ENCODE data around the gene LRRC57.
A peak's percentile ranks its signal among the peaks of the same experiment; 100 is the strongest.
"Not testable (repeated sequence)": the region's sequence is repeated elsewhere in the genome, so short reads cannot be mapped to it uniquely, and the experiment has no call there.

Gene LRRC57

DNA sequence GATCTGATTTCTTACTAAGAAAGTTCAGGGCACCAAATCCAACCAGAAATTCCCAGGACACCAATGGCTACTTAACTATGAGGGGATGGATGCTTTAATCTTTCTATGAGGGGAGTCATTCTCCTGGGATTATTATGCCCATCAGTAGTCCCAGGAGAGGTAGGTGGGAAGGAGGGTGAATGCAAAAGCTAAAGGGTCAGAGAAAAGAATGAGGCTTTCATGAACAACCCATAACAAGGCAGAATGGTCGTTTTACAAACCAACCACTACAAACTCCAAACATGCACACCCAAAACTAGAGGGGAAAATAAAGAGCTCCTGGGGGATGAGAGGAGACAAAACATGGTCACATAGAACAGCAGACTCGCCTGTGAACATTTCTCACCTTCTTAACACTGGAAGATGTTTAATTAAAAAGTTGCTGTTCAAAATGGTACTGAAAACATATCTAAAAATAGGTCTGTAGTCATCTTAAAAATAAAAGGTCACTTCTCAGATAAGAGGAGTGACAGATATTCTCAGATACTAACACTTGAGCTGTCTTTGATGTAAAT, 30.5 kb upstream of the LRRC57 start:
- Histone ChIP-seq H3K4me1 (ENCODE audit: control insufficient read depth, insufficient read depth, low read length) (peaks cover 11% of the 10 kb centered on the region), H3K9me3 (ENCODE audit: control insufficient read depth, insufficient read depth, low read length) (no peaks in the 10 kb centered on the region), H3K36me3 (ENCODE audit: control insufficient read depth, insufficient read depth, low read length) (no peaks in the 10 kb centered on the region), H3K4me3 (ENCODE audit: low read depth, low read length) (no peak overlapping the region), H3K9ac (ENCODE audit: low read depth, low read length) (no peak overlapping the region), H3K27me3 (ENCODE audit: control insufficient read depth, insufficient read depth, low read length) (peaks cover 57% of the 10 kb centered on the region)

DNA sequence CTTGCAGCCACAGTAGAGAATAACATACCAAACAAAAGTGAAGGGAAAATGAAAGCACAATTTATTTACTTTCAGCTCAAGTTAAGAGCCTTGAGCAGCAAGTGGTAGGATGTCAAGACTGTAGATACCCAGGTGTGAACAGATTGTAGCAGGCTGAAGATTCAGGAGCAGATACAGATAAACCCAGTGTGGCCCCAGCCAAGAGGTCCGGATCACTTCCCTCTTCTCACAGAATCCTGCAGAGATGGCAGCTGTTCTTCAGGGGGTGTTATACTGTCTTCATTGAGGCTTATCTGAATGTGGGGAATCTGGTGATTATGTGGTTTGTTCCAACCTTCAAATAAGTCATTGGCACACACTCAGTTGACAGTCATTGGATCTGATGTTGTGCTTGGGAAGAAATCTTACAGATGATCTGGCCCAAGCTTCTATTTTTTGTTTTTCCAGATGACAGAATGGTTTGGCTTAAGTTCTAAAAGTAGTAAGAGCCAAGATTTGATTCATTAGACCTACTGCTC, 29.0 kb upstream of the LRRC57 start:
- H3K4me1 ChIP-seq (ENCODE audit: control insufficient read depth, insufficient read depth, low read length) = peaks cover 5% of the 10 kb centered on the region
- H3K4me3 ChIP-seq (ENCODE audit: low read depth, low read length) = no peak overlapping the region
- H3K9ac ChIP-seq (ENCODE audit: low read depth, low read length) = no peak overlapping the region
- H3K9me3 ChIP-seq (ENCODE audit: control insufficient read depth, insufficient read depth, low read length) = no peaks in the 10 kb centered on the region
- no peaks in the 10 kb centered on the region for H3K36me3 ChIP-seq (ENCODE audit: control insufficient read depth, insufficient read depth, low read length)
- peaks cover 60% of the 10 kb centered on the region for H3K27me3 ChIP-seq (ENCODE audit: control insufficient read depth, insufficient read depth, low read length)

DNA sequence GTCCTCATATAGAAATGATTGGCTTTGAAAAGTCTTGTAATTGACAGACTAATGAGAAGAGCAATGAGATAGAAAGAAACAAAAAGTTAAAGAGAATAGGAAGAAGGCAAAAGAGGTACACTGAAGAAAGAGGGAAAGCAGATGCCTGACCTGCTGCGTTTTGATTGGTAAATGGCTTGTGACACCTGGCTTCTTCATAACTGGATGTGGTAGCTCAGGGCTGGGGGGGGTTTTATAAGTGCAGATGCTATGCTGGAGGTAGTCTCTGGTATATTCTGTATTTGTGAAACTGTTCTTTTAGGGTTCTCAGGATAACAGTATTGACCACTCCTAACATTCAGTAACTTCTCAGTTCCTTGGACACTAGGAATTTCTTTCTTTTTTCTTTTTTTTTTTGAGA, 28.2 kb upstream of the LRRC57 start:
- Histone ChIP-seq H3K4me1 (ENCODE audit: control insufficient read depth, insufficient read depth, low read length) (peaks cover 5% of the 10 kb centered on the region), H3K9ac (ENCODE audit: low read depth, low read length) (no peak overlapping the region), H3K9me3 (ENCODE audit: control insufficient read depth, insufficient read depth, low read length) (no peaks in the 10 kb centered on the region), H3K36me3 (ENCODE audit: control insufficient read depth, insufficient read depth, low read length) (no peaks in the 10 kb centered on the region), H3K4me3 (ENCODE audit: low read depth, low read length) (peak overlapping the region; percentile 74), H3K27me3 (ENCODE audit: control insufficient read depth, insufficient read depth, low read length) (peaks cover 53% of the 10 kb centered on the region)

DNA sequence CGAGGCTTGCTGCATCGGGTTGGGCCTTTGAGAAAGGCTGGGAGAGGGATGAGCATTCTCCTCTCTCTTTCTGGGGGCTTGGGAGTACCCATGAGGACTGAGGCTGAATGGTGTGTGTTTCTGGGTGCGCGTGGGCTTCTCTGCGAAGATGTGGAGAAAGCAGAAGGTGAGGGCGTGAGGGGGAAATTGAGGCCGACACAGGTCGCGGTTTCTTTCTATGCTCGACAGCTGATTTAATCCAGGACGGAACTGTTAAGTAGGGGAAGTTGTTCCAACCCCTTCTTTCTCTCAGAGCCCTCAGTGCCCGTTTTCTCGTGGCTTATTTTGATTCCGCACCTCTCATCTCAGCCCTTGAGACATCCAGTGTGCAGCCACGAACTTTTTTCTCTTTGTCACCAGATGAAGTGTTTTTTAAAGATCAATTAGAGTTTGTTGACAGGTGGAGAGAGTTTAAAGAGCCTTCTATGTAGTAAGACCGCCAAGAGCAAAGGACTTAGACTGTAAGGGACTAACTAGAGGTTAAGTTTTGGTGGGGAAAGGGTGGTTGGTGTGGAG, 27.5 kb upstream of the LRRC57 start:
- Histone ChIP-seq H3K36me3 (ENCODE audit: control insufficient read depth, insufficient read depth, low read length) (no peaks in the 10 kb centered on the region), H3K27me3 (ENCODE audit: control insufficient read depth, insufficient read depth, low read length) (peaks cover 51% of the 10 kb centered on the region), H3K9me3 (ENCODE audit: control insufficient read depth, insufficient read depth, low read length) (no peaks in the 10 kb centered on the region), H3K4me1 (ENCODE audit: control insufficient read depth, insufficient read depth, low read length) (peaks cover 5% of the 10 kb centered on the region), H3K4me3 (ENCODE audit: low read depth, low read length) (peak overlapping the region; percentile 74), H3K9ac (ENCODE audit: low read depth, low read length) (peak overlapping the region; percentile 76)

DNA sequence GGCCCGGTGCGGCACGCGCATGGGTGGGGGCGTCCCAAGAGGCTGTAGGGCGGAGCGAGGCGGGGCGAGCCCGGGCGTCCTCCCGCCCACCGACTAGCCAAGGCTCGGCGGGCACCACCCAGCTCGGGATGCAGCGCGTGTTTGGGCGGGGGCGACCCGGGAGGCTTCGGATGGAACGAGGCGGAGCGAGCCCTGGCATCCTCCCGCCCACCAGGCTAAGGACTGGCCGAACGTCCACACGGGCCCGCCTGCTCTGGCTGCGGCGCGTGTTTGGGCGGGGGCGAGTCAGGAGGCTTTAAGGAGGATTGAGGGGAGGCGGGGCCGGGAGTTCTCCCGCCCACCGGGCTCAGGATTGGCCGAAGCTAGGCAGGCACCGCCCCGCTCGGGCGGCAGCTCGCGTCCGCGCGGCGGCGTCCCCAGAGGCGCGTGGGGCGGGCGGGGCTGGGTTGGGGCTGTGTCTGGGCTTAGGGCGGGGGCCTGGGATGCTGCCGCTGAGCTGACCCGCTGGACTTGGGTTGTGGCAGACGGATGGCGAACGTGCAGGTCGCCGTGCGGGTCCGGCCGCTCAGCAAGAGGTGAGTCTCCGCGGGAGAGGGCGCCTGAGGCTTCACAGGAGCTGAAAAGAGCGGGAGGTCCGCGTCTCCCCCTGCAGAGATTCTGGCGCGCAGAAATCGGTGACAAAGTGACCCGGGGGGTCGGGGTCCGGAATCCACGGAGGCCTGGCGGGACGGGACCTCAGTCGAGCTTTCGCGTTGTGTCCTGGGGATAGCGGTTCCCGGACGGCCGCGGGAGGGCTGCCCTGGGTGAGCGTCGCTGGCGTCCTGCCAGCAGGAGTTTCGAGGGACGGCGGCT, 26.8 kb upstream of the LRRC57 start, which contains the start of gene STARD9:
TSS of gene STARD9 (plus strand) at position 419 of the 852 bp plus-strand sequence. CDS start at position 529, 110 bp downstream.
- peaks cover 44% of the 10 kb centered on the region for H3K27me3 ChIP-seq (ENCODE audit: control insufficient read depth, insufficient read depth, low read length)
- peaks cover 5% of the 10 kb centered on the region for H3K4me1 ChIP-seq (ENCODE audit: control insufficient read depth, insufficient read depth, low read length)
- peak within 1 kb of the TSS; percentile 74 for H3K4me3 ChIP-seq (ENCODE audit: low read depth, low read length)
- H3K9ac ChIP-seq (ENCODE audit: low read depth, low read length) = peak within 1 kb of the TSS; percentile 76
- H3K9me3 ChIP-seq (ENCODE audit: control insufficient read depth, insufficient read depth, low read length) = no peaks in the 10 kb centered on the region
- H3K36me3 ChIP-seq (ENCODE audit: control insufficient read depth, insufficient read depth, low read length) = no peaks in the 10 kb centered on the region

DNA sequence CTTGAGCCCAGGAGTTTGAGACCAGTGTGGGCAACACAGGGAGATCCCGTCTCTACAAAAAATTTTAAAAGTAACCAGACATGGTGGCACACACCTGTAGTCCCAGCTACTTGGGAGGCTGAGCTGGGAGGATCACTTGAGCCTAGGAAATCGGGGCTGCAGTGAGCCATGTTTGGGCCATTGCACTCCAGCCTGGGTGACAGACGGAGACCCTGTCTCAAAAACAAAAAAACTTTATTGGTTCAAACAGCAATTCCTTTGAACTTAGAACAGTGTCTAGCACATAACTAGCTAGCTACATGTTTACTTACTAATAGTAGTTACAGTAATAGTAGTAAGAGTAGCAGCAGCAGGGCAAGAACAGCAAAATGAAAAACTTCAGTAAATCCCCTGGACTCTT, 10.1 kb upstream of the LRRC57 start:
- Histone ChIP-seq H3K4me1 (ENCODE audit: control insufficient read depth, insufficient read depth, low read length) (no peaks in the 10 kb centered on the region), H3K4me3 (ENCODE audit: low read depth, low read length) (no peak overlapping the region), H3K9ac (ENCODE audit: low read depth, low read length) (no peak overlapping the region), H3K27me3 (ENCODE audit: control insufficient read depth, insufficient read depth, low read length) (no peaks in the 10 kb centered on the region), H3K36me3 (ENCODE audit: control insufficient read depth, insufficient read depth, low read length) (peaks cover 8% of the 10 kb centered on the region), H3K9me3 (ENCODE audit: control insufficient read depth, insufficient read depth, low read length) (no peaks in the 10 kb centered on the region)

DNA sequence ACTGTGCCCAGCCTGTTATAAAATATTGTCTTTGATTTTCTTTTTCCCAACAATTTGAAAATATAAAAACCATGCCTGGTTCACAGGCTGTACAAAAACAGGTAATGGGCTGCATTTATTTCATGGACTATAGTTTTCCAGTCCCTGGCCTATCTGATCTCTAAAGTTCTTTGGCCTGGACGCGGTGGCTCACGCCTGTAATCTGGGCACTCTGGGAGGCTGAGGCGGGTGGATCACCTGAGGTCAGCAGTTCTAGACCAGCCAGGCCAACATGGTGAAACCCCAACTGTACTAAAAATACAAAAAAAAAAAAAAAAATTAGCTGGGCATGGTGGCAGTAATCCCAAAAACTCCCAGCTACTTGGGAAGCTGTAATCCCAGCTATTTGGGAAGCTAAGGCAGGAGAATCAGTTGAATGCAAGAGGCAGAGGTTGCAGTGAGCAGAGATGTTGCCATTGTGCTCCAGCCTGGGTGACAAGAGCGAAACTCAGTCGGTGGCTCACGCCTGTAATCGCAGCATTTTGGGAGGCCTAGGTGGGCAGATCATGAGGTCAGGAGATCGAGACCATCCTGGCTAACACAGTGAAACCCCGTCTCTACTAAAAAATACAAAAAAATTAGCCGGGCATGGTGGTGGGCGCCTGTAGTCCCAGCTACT, 8.1 kb upstream of the LRRC57 start:
- H3K36me3 ChIP-seq (ENCODE audit: control insufficient read depth, insufficient read depth, low read length); H3K4me3 ChIP-seq (ENCODE audit: low read depth, low read length); H3K27me3 ChIP-seq (ENCODE audit: control insufficient read depth, insufficient read depth, low read length); H3K4me1 ChIP-seq (ENCODE audit: control insufficient read depth, insufficient read depth, low read length); H3K9ac ChIP-seq (ENCODE audit: low read depth, low read length); H3K9me3 ChIP-seq (ENCODE audit: control insufficient read depth, insufficient read depth, low read length): not testable (repeated sequence)

DNA sequence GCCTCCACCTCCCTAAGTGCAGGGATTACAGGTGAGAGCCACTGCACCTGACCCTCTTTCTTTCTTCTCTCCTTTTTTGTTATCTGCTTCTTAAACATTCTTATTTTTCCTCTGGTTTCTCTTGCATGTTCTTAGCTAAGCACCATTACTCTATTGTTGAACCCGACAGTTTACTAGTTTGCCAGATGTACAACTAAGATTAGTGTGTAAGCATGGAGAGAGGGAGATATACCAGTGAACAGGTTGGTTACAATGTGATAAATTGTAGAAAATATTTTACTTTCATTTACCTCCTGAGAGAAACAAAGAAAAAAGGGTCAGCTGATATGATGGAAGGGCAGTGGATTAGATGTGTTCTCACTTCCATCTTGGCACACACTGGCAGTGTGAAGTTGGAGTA, 5.0 kb upstream of the LRRC57 start:
- Histone ChIP-seq H3K27me3 (ENCODE audit: control insufficient read depth, insufficient read depth, low read length) (no peaks in the 10 kb centered on the region), H3K4me1 (ENCODE audit: control insufficient read depth, insufficient read depth, low read length) (no peaks in the 10 kb centered on the region), H3K9ac (ENCODE audit: low read depth, low read length) (no peak overlapping the region), H3K36me3 (ENCODE audit: control insufficient read depth, insufficient read depth, low read length) (peaks cover under 1% of the 10 kb centered on the region), H3K9me3 (ENCODE audit: control insufficient read depth, insufficient read depth, low read length) (no peaks in the 10 kb centered on the region), H3K4me3 (ENCODE audit: low read depth, low read length) (no peak overlapping the region)

DNA sequence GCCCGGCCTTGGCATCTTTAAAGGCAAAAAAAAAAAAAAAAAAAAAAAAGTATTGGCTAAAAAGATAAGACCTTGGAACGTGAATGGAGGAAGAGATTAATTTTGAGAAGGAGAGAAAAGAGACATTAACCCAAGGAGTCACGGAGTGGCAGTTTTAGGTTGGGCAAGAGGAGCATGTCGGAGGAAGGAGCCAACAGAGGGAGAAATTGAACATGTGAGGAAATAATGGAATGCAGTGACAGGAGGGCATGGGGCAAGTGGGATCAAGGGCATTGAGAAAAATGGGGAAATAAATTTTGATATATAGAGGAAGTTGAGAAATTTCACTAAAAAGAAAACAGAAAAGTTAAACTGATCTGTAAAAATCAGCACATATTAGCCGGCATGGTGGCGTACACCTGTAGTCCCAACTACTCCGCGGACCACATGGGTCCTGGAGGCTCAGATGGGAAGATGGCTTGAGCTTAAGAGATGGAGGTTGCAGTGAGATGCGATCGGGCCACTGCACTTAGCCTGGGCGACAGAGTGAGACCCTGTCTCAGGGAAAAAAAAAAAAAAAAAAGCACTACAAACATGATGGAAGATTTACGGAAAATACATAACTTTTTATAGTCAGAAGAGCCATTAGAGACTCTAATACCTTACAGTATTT, 1.3 kb upstream of the LRRC57 start:
- no peaks in the 10 kb centered on the region for H3K9me3 ChIP-seq (ENCODE audit: control insufficient read depth, insufficient read depth, low read length)
- no peak overlapping the region for H3K9ac ChIP-seq (ENCODE audit: low read depth, low read length)
- no peaks in the 10 kb centered on the region for H3K27me3 ChIP-seq (ENCODE audit: control insufficient read depth, insufficient read depth, low read length)
- H3K36me3 ChIP-seq (ENCODE audit: control insufficient read depth, insufficient read depth, low read length) = no peaks in the 10 kb centered on the region
- no peaks in the 10 kb centered on the region for H3K4me1 ChIP-seq (ENCODE audit: control insufficient read depth, insufficient read depth, low read length)
- peak overlapping the region; percentile 100 for H3K4me3 ChIP-seq (ENCODE audit: low read depth, low read length)

DNA sequence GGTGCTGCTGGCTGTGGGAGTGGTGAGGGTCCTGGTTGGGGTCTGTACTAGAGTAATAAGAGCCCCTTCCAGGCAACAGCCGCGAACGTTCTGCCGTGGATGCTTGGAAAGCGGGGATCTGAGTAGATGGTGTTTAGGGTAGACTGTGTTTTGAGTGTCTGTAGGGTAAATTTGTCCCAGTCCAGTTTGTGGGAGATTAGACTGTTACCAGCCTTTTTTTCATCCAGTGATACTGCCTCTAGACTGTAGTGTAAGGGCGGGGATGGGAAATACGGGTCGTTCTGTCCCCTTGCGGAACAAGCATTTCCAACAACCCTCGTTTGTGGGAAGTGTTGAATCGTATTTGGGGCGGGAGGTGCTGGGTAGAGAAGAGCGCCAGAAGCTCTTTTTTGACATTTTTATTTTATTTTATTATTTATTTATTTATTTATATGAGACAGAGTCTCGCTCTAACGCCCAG, 469 bp upstream of the LRRC57 start:
- peak overlapping the region; percentile 100 for H3K4me3 ChIP-seq (ENCODE audit: low read depth, low read length)
- no peaks in the 10 kb centered on the region for H3K27me3 ChIP-seq (ENCODE audit: control insufficient read depth, insufficient read depth, low read length)
- no peaks in the 10 kb centered on the region for H3K36me3 ChIP-seq (ENCODE audit: control insufficient read depth, insufficient read depth, low read length)
- H3K9ac ChIP-seq (ENCODE audit: low read depth, low read length) = peak overlapping the region; percentile 98
- no peaks in the 10 kb centered on the region for H3K4me1 ChIP-seq (ENCODE audit: control insufficient read depth, insufficient read depth, low read length)
- no peaks in the 10 kb centered on the region for H3K9me3 ChIP-seq (ENCODE audit: control insufficient read depth, insufficient read depth, low read length)

DNA sequence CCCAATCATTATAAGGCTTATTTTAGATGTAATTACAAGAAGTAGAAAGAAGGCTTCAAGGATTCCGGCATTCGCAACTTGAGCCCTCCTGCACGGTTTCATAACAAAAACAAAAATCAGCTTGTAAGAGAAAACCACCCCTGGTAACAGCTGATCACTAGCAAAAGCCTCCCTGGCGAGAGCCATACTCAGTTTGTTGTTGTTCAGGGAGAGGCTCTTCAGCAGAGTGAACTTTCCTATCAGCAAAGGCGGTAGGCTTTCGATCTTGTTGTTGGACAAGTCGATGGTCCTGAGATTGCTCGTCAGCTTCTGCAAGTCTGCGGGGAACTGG, 710 bp downstream of the LRRC57 start:
- peak overlapping the region; percentile 98 for H3K9ac ChIP-seq (ENCODE audit: low read depth, low read length)
- peak overlapping the region; percentile 100 for H3K4me3 ChIP-seq (ENCODE audit: low read depth, low read length)
- H3K4me1 ChIP-seq (ENCODE audit: control insufficient read depth, insufficient read depth, low read length) = no peaks in the 10 kb centered on the region
- no peaks in the 10 kb centered on the region for H3K27me3 ChIP-seq (ENCODE audit: control insufficient read depth, insufficient read depth, low read length)
- H3K9me3 ChIP-seq (ENCODE audit: control insufficient read depth, insufficient read depth, low read length) = no peaks in the 10 kb centered on the region
- no peaks in the 10 kb centered on the region for H3K36me3 ChIP-seq (ENCODE audit: control insufficient read depth, insufficient read depth, low read length)

All from iPS-15b (cell line).